Mesenchymal stem cell (in vitro differentiated cells and primary cell): ENCODE data around the gene NXPH3.
"Not testable (repeated sequence)": the region's sequence is repeated elsewhere in the genome, so short reads cannot be mapped to it uniquely, and the experiment has no call there.

Experiments
- DNase-seq: peaks from one replicate; pipeline ENCODE4 v3.0.0-alpha.2; 2013
- H2AFZ ChIP-seq: one replicate; pipeline ENCODE4 v1.6.1; 2013; ENCODE audit warnings: low read depth, mild to moderate bottlenecking, control low read depth, inconsistent platforms, low read length, moderate library complexity
- H2AK5ac ChIP-seq: 2 replicates; pipeline ENCODE4 v1.6.1; 2013; ENCODE audit warnings: low read length, moderate library complexity, mild to moderate bottlenecking, inconsistent platforms; ENCODE audit not compliant: severe bottlenecking
- H2BK120ac ChIP-seq: one replicate; pipeline ENCODE4 v1.6.1; 2013; ENCODE audit warnings: low read depth, mild to moderate bottlenecking, inconsistent platforms, low read length, moderate library complexity
- H2BK12ac ChIP-seq, 2 experiments: one replicate each; pipeline ENCODE4 v1.6.1; 2013; ENCODE audit warnings: inconsistent platforms in 2 of 2, low read length in 2 of 2, mild to moderate bottlenecking in 2 of 2, moderate library complexity in 2 of 2, control low read depth in 1 of 2
- H2BK15ac ChIP-seq: one replicate; pipeline ENCODE4 v1.6.1; 2013; ENCODE audit warnings: mild to moderate bottlenecking, low read depth, inconsistent platforms; ENCODE audit not compliant: poor library complexity, severe bottlenecking
- H2BK5ac ChIP-seq: 2 replicates; pipeline ENCODE4 v1.6.1; 2013; ENCODE audit warnings: low read depth, mild to moderate bottlenecking, low read length, control low read depth, inconsistent platforms; ENCODE audit not compliant: poor library complexity, severe bottlenecking
- H3K14ac ChIP-seq, 2 experiments: one replicate each; pipeline ENCODE4 v1.6.1; 2013; ENCODE audit warnings: inconsistent platforms in 2 of 2, low read length in 2 of 2, control low read depth in 1 of 2, mild to moderate bottlenecking in 1 of 2, moderate library complexity in 1 of 2
- H3K18ac ChIP-seq, 2 experiments: one replicate each; pipeline ENCODE4 v1.6.1; 2013; ENCODE audit warnings: inconsistent platforms in 2 of 2, low read length in 2 of 2, control low read depth in 1 of 2, low read depth in 1 of 2, mild to moderate bottlenecking in 1 of 2
- H3K23ac ChIP-seq, 2 experiments: one replicate each; pipeline ENCODE4 v1.6.1; 2013; ENCODE audit warnings: inconsistent platforms in 2 of 2, low read length in 2 of 2, mild to moderate bottlenecking in 2 of 2, moderate library complexity in 2 of 2, control low read depth in 1 of 2
- H3K27ac ChIP-seq: 2 replicates; pipeline ENCODE4 v1.5.1; 2013; ENCODE audit warnings: mild to moderate bottlenecking, moderate library complexity, low read length, control low read depth, inconsistent platforms; ENCODE audit not compliant: poor library complexity, severe bottlenecking
- H3K27me3 ChIP-seq, 2 experiments: 2 replicates each; pipeline versions ENCODE4 v1.6.1 to v1.7.0; 2013; ENCODE audit warnings: low read length in 2 of 2, mild to moderate bottlenecking in 2 of 2, moderate library complexity in 2 of 2, control low read depth in 1 of 2, inconsistent platforms in 1 of 2; ENCODE audit not compliant: control insufficient read depth in 1 of 2, insufficient read depth in 1 of 2
- H3K36me3 ChIP-seq, 2 experiments: 2 replicates each; pipeline versions ENCODE4 v1.6.1 to v1.7.0; 2013; ENCODE audit warnings: low read length in 2 of 2, control low read depth in 1 of 2, inconsistent platforms in 1 of 2, low read depth in 1 of 2, mild to moderate bottlenecking in 1 of 2; ENCODE audit not compliant: insufficient read depth in 2 of 2, control insufficient read depth in 1 of 2
- H3K4ac ChIP-seq, 2 experiments: one replicate each; pipeline ENCODE4 v1.6.1; 2013; ENCODE audit warnings: inconsistent platforms in 2 of 2, low read length in 2 of 2, mild to moderate bottlenecking in 2 of 2, moderate library complexity in 2 of 2, control low read depth in 1 of 2, low read depth in 1 of 2
- H3K4me1 ChIP-seq: 2 replicates; pipeline ENCODE4 v1.6.1; 2013; ENCODE audit warnings: low read depth, low read length, control low read depth; ENCODE audit not compliant: control insufficient read depth, insufficient read depth
- H3K4me2 ChIP-seq: 2 replicates; pipeline ENCODE4 v1.6.1; 2013; ENCODE audit warnings: low read length, mild to moderate bottlenecking, inconsistent platforms; ENCODE audit not compliant: poor library complexity, severe bottlenecking
- H3K4me3 ChIP-seq, 2 experiments: 2 replicates each; pipeline versions ENCODE4 v1.5.1 to v1.7.0; 2013; ENCODE audit warnings: low read length in 2 of 2, mild to moderate bottlenecking in 2 of 2, control low read depth in 1 of 2, low read depth in 1 of 2; ENCODE audit not compliant: insufficient read depth in 1 of 2
- H3K79me1 ChIP-seq: replicated peaks from 2 replicates; pipeline ENCODE4 v1.6.1; 2013; ENCODE audit warnings: mild to moderate bottlenecking, control low read depth, low read length, inconsistent platforms; ENCODE audit not compliant: poor library complexity, severe bottlenecking
- H3K9ac ChIP-seq: 2 replicates; pipeline ENCODE4 v1.7.0; 2013; ENCODE audit warnings: mild to moderate bottlenecking, low read length, moderate library complexity
- H3K9me3 ChIP-seq: 2 replicates; pipeline ENCODE4 v1.7.0; 2013; ENCODE audit warnings: mild to moderate bottlenecking, low read length; ENCODE audit not compliant: control insufficient read depth
- H4K8ac ChIP-seq: one replicate; pipeline ENCODE4 v1.6.1; 2013; ENCODE audit warnings: inconsistent platforms, mild to moderate bottlenecking, low read length, moderate library complexity
- H4K91ac ChIP-seq: one replicate; pipeline ENCODE4 v1.6.1; 2013; ENCODE audit warnings: mild to moderate bottlenecking, low read length, inconsistent platforms
- WGBS: methylation state at CpG from one replicate; pipeline ENCODE4 v1.1.7; 2013; ENCODE audit warnings: mixed read lengths; 5-methylcytosine and 5-hydroxymethylcytosine counted together

The NXPH3 gene

GRCh38 chr17:49568695-49569047, 7.0 kb upstream of the NXPH3 start:
- not testable (repeated sequence) for H3K4me2 ChIP-seq, H2BK15ac ChIP-seq, H4K91ac ChIP-seq, H2BK5ac ChIP-seq, H3K4me3 ChIP-seq, H3K14ac ChIP-seq, H4K8ac ChIP-seq, H3K4ac ChIP-seq, H2BK120ac ChIP-seq, H3K36me3 ChIP-seq, H3K18ac ChIP-seq, H2AK5ac ChIP-seq, DNase-seq, H2BK12ac ChIP-seq, H3K79me1 ChIP-seq, H3K27ac ChIP-seq, H3K9ac ChIP-seq, H3K9me3 ChIP-seq, H3K23ac ChIP-seq, H2AFZ ChIP-seq
- Histone ChIP-seq H3K27me3 (peaks cover 48 to 50% of the 10 kb centered on the region in 2 experiments), H3K4me1 (peaks cover 14% of the 10 kb centered on the region)
- 96% methylated on average over 5 of the region's 7 CpGs for WGBS

- Histone ChIP-seq H2BK15ac (no peak overlapping the region), H3K4me1 (peaks cover 19% of the 10 kb centered on the region), H3K27ac (no peak overlapping the region), H2BK120ac (no peak overlapping the region), H3K18ac (no peak overlapping the region), H3K9me3 (no peaks in the 10 kb centered on the region), H3K9ac (no peak overlapping the region), H3K14ac (no peak overlapping the region), H3K27me3 (peaks cover 47 to 63% of the 10 kb centered on the region in 2 experiments), H2AFZ (no peak overlapping the region), H3K4me3 (no peak overlapping the region), H3K36me3 (no peaks in the 10 kb centered on the region), H3K23ac (no peak overlapping the region), H2BK12ac (no peak overlapping the region), H3K4ac (no peak overlapping the region), H3K4me2 (no peak overlapping the region), H2BK5ac (no peak overlapping the region), H4K8ac (no peak overlapping the region), H2AK5ac (no peak overlapping the region), H4K91ac (no peak overlapping the region), H3K79me1 (no peaks in the 10 kb centered on the region)
- WGBS = 45% methylated on average over 8 of the region's 11 CpGs
- no peak for DNase-seq
These were observed 5.0 kb upstream of the NXPH3 start for GRCh38 chr17:49570540-49571242.

GRCh38 chr17:49571283-49571682, 4.4 kb upstream of the NXPH3 start:
- Histone ChIP-seq H3K27me3 (peaks cover 44 to 57% of the 10 kb centered on the region in 2 experiments), H3K9ac (no peak overlapping the region), H3K4me3 (no peak overlapping the region), H4K91ac (no peak overlapping the region), H2BK15ac (no peak overlapping the region), H3K9me3 (no peaks in the 10 kb centered on the region), H3K4me2 (no peak overlapping the region), H3K23ac (no peak overlapping the region), H3K79me1 (no peaks in the 10 kb centered on the region), H2BK5ac (no peak overlapping the region), H2AK5ac (no peak overlapping the region), H3K14ac (no peak overlapping the region), H2AFZ (no peak overlapping the region), H3K27ac (no peak overlapping the region), H3K36me3 (no peaks in the 10 kb centered on the region), H2BK120ac (no peak overlapping the region), H3K4ac (no peak overlapping the region), H3K4me1 (peaks cover 25% of the 10 kb centered on the region), H3K18ac (no peak overlapping the region), H4K8ac (no peak overlapping the region), H2BK12ac (no peak overlapping the region)
- 82% methylated on average over 6 of the region's 6 CpGs for WGBS
- DNase-seq = no peak

- H2AFZ ChIP-seq = no peak overlapping the region
- H2AK5ac ChIP-seq = no peak overlapping the region
- H2BK5ac ChIP-seq = no peak overlapping the region
- no peak overlapping the region for H3K4me2 ChIP-seq
- no peak overlapping the region for H4K91ac ChIP-seq
- no peak overlapping the region for H3K27ac ChIP-seq
- H3K9ac ChIP-seq = no peak overlapping the region
- no peak overlapping the region for H2BK15ac ChIP-seq
- WGBS = 57% methylated on average over 4 of the region's 4 CpGs
- H3K23ac ChIP-seq = no peak overlapping the region
- H2BK120ac ChIP-seq = no peak overlapping the region
- H3K9me3 ChIP-seq = no peaks in the 10 kb centered on the region
- no peak for DNase-seq
- H3K4me3 ChIP-seq = no peak overlapping the region
- H4K8ac ChIP-seq = no peak overlapping the region
- no peak overlapping the region for H2BK12ac ChIP-seq
- H3K14ac ChIP-seq = no peak overlapping the region
- H3K27me3 ChIP-seq = peaks cover 41 to 54% of the 10 kb centered on the region in 2 experiments
- no peaks in the 10 kb centered on the region for H3K79me1 ChIP-seq
- H3K36me3 ChIP-seq = no peaks in the 10 kb centered on the region
- H3K18ac ChIP-seq = no peak overlapping the region
- peaks cover 27% of the 10 kb centered on the region for H3K4me1 ChIP-seq
- no peak overlapping the region for H3K4ac ChIP-seq
These were observed 3.9 kb upstream of the NXPH3 start for GRCh38 chr17:49571764-49572163.
